HG03469 (cell line): ENCODE measurements around the gene ALK.

Source experiments
- ATAC-seq: cut with Tn5 transposase; IDR thresholded peaks from one replicate; pipeline ENCODE4 v1.9.1; 2021; ENCODE audit warnings: mild to moderate bottlenecking, moderate library complexity, moderate number of reproducible peaks; ENCODE audit not compliant: unreplicated experiment

The ALK gene

GRCh38 chr2:29218071-29218470 is 703.3 kb downstream of the ALK start:
- ATAC-seq: no peak

DNA sequence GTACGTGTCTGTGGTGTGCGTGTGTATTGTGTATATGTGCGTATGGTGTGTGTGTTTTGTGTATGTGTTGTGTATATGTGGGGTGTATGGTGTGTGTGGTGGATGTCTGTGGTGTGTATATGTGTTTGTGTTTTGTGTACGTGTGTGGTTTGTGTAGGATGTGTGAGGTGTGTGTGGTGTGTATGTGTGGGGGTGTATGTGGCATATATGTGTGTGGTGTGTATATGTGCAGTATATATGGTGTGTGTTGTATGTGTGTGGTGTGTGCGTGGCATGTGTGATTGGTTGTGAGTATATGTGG is 704.8 kb downstream of the ALK start:
- no peak for ATAC-seq

- no peak for ATAC-seq
Measured at GRCh38 chr2:29215739-29216608, 705.4 kb downstream of the ALK start.

- ATAC-seq: no peak
Measured at GRCh38 chr2:29215073-29215472, 706.3 kb downstream of the ALK start.

- ATAC-seq: no peak
Measured at GRCh38 chr2:29213888-29214291, 707.5 kb downstream of the ALK start.

DNA sequence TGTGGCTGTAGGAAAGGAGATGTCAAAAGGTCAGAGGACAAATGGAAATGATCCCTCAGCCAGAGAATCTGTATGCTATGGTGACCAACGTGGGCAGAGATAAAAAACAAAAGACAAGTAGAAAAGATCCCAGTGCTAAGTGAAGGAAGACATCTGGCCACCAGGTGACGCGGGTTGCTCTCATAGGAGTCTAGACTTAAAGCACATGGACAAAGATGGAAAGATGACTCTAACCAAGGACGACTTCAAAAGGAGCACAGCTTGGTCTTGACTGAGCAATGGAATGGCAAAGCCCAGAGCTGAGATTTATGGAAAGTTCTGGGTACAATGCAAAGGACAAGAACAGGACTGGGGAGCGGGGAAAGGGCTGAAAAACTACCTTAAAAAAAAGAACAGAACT is 709.4 kb downstream of the ALK start:
- ATAC-seq: no peak

DNA sequence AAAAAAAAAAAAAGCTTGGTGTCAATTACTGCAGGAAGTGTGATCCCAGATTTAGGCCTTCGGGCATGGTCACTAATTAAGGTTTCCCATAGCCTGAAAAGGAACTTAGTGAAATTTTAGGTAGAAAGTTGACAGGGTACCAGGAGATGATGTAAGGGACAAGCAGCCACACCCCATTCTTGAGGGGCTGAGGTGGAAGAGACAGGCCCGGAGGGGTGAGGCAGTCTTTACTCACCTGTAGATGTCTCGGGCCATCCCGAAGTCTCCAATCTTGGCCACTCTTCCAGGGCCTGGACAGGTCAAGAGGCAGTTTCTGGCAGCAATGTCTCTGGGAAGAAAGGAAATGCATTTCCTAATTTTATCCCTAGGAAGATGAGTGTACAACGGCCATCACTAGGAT is 711.8 kb downstream of the ALK start:
- no peak for ATAC-seq

DNA sequence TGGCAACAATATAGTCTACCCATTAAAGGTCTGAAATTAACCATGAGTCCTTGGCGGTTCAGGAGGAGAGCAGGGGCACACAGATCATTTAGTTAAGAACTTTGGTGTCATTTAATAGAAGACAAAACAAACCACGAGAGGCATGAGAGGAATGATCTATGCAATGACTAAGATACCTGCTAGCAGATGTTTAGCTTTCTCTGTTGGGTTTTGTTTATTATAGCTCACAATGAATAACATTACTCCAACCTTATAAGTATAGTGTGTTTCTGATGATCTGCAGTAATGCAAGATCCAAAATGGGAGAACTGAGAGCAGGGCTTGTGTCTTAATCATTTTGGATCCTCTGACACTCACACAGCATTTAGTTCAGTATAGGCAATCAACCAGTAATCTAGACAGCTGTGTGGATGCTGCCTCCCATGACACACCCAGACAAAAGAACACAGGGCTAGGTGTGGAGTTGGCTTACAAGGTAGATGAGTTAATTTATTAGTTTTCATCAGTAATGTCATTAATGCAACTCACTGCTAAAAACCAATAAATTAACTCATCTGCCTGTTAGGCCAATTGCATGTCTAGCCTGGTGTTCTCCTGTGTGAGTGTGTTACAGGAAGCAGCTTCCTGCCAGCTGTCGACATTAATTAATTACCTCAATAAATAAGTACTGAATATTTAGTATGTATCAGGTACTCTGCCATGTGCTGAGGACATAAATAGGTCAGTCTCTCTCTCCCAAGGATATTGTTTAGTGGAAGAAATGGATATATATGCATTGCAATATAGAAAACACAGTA is 713.8 kb downstream of the ALK start:
- ATAC-seq: no peak

- ATAC-seq: no peak
Measured at GRCh38 chr2:29206941-29207340, 714.4 kb downstream of the ALK start.

DNA sequence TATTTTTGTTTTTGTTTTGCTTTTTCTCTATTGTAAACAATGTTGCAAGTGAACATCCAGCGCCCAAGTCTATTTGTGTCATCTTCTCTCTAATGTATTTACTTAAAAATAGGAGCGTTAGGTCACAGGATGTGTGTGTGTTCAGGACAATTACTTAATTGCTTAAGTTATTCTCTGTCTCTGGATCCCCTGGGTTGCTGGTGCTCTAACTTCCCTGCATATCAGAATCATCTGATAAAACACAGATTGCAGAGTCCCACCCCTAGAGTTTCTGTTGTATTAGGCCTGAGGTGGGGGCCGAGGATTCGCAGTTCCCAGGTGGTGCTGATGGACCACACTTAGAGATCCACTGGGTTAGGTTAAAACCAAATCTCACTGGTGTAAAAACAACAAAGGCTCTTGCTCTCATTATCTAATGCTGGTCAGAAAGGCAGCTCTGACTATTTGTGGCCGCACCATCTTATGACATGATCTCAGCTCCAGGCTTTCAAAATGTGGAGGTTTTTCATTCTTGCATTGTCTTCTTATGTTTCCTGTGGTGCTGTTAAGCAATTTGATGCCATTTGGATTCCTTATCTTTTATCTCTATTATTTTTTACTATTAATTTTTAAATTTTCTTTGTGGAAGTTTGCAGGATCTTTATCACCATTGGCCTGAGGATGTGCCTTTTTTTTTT is 718.4 kb downstream of the ALK start:
- ATAC-seq: no peak

DNA sequence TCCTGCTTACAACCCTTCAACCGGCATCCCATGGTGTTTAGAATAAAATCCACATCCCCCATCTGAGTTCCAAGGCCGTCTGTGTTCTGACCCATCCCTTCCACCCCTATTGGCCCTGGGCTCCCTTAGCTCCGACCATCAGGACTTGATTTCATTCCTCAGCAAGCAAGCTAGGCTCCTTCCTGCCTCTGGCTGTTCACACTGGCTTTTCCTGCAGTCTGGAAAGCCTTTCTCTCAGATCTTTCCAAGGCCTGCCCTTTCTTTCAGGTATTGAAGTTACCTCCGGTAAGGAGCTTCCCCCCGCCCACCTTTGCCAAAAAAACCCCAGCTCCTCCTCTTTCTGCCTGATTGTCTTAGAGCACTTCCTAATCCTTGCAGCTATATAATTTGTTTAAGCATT is 719.4 kb downstream of the ALK start:
- ATAC-seq: no peak

GRCh38 chr2:29196792-29197788 is 724.3 kb downstream of the ALK start:
- ATAC-seq: no peak

DNA sequence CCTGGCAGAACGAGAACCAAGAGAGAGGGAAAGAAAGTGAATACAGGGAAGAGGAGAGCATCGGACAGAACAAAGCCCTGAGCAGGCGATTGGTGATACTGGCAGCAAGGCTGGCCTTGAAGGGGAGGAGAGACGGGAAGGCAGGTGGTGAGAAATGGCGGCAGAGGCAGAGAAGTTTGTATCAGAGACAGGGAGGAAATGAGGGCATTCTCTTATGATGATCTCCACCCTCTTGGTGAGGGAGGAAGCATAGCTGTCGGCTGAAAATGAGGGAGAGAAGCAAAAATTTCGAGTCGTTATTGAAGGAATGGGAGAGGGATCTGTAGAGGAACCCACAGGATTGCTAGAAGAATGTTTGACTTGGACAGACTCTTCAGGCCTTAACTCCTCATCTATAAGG is 725.6 kb downstream of the ALK start:
- no peak for ATAC-seq

DNA sequence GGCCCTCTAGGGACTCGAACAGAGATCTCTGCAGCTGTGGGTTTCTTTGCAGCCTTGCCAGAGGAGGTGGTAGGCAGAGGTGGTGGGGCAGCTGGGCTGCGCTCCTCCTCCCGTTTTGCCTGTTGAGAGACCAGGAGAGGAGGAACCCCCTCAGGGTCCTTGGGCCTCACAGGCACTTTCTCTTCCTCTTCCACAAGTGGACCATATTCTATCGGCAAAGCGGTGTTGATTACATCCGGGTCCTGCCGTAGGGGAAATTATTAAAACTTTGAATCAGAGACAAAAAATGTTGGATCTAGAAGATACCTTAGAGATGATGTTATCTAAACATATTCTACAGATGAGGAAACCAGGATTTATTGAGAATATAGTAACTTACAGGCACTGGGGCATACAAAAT is 727.7 kb downstream of the ALK start:
- ATAC-seq: no peak

DNA sequence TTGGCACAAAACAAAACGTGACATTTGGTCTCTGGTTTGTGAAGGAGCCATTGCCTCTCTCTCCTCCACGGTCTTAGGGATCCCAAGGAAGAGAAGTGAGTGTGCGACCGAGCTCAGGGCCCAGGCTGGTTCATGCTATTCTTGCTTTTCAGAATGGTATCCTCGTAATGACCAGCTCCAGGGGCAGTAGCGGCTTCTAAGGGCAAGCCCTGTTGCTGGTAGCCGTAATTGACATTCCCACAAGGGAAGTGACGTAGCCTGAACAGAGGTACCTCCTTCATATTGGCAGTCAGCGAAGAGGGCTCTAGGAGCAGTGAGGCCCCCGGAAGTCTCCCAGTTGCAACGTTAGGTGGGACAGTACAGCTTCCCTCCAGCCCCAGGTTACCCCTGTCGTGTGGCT is 728.3 kb downstream of the ALK start:
- ATAC-seq: no peak

- no peak for ATAC-seq
Measured at GRCh38 chr2:29192526-29192925, 728.9 kb downstream of the ALK start.

DNA sequence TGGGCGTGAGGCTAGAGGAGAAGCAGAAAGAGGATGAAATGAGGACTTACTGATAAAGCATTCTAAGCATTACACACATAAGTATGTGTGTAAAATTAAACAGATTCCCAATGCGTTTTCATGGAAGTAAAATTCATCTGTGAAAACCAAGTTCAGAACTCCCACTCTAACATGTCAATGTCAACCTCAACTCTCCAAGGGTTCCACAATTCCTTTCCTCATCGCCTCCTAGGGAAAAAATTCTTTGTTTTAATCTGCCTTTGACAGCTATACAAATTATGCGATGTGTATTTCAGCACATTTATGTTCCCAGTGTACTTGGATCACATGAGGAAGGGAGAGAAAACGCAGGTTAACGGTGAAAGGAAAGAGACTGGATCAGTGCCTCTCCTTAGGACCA is 729.6 kb downstream of the ALK start:
- no peak for ATAC-seq

GRCh38 chr2:29189052-29189451 is 732.3 kb downstream of the ALK start:
- ATAC-seq: no peak

- ATAC-seq: no peak
Measured at GRCh38 chr2:29187926-29188325, 733.5 kb downstream of the ALK start.

GRCh38 chr2:29186817-29187216 is 734.6 kb downstream of the ALK start:
- no peak for ATAC-seq

DNA sequence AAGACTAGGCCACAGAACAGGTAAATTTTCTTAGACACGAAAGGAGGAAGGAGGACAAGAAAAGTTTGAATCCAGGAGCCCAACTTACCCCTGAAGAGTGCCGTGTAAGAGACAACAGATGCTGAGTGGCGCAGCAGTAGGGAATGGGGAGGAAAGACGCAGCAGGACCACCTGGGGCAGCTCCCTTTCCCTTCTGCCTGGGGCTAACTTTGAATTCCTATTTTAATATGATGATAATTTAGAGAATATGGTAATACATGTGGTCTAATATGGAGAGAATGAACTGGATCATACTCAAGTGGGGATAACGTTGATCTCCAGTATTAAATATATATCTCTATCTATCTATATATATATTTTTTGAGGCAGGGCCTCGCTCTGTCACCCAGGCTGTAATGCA is 736.9 kb downstream of the ALK start:
- ATAC-seq: no peak
